TTC549 (cell line): ENCODE data around the gene GAL3ST2.
"Not testable (repeated sequence)": the region's sequence is repeated elsewhere in the genome, so short reads cannot be mapped to it uniquely, and the experiment has no call there.

Experiments
- FAIRE-seq: peaks from 2 replicates; lab custom pipeline; 2012; peaks lifted over from hg19 to GRCh38; lab: Jason Lieb, UNC

Gene GAL3ST2

GRCh38 chr2:241795021-241795999, 18.7 kb downstream of the GAL3ST2 start:
- no peak for FAIRE-seq

GRCh38 chr2:241796209-241796608, 19.6 kb downstream of the GAL3ST2 start:
- FAIRE-seq = no peak

- no peak for FAIRE-seq
These were observed 20.1 kb downstream of the GAL3ST2 start for GRCh38 chr2:241796610-241797138.

- no peak for FAIRE-seq
These were observed 20.9 kb downstream of the GAL3ST2 start for GRCh38 chr2:241797441-241798080.

- no peak for FAIRE-seq
These were observed 21.5 kb downstream of the GAL3ST2 start for GRCh38 chr2:241798081-241798630.

- FAIRE-seq = no peak
These were observed 22.3 kb downstream of the GAL3ST2 start for GRCh38 chr2:241798631-241799521.

GRCh38 chr2:241799522-241800197, 23.0 kb downstream of the GAL3ST2 start:
- no peak for FAIRE-seq

- not testable (repeated sequence) for FAIRE-seq
These were observed 23.7 kb downstream of the GAL3ST2 start for GRCh38 chr2:241800198-241800903.

GRCh38 chr2:241801611-241802420, 25.2 kb downstream of the GAL3ST2 start:
- FAIRE-seq = no peak

GRCh38 chr2:241802421-241803318, 26.0 kb downstream of the GAL3ST2 start:
- no peak for FAIRE-seq

GRCh38 chr2:241803387-241804325, 27.0 kb downstream of the GAL3ST2 start:
- no peak for FAIRE-seq

GRCh38 chr2:241804326-241805229, 28.0 kb downstream of the GAL3ST2 start:
- no peak for FAIRE-seq

- not testable (repeated sequence) for FAIRE-seq
These were observed 29.6 kb downstream of the GAL3ST2 start for GRCh38 chr2:241806217-241806616.

- no peak for FAIRE-seq
These were observed 31.6 kb downstream of the GAL3ST2 start for GRCh38 chr2:241808051-241808720.

- FAIRE-seq = no peak
These were observed 32.2 kb downstream of the GAL3ST2 start, which contains the start of gene NEU4 for GRCh38 chr2:241808721-241809382. Gene NEU4, plus strand, starts transcription at chr2:241809193. Its CDS starts 5,292 bp downstream, at chr2:241814485.
